Measurements from ENCODE around the gene ZBTB8OS.
A peak's percentile ranks its signal among the peaks of the same experiment; 100 is the strongest.
"Not testable (repeated sequence)": the region's sequence is repeated elsewhere in the genome, so short reads cannot be mapped to it uniquely, and the experiment has no call there.

Gene ZBTB8OS

GRCh38 chr1:32647308-32648134 is 2.8 kb downstream of the ZBTB8OS start:
- DNase-seq (ENCODE audit: low read depth), result no peak

GRCh38 chr1:32644426-32644825 is 5.9 kb downstream of the ZBTB8OS start:
- DNase-seq (ENCODE audit: low read depth), result no peak

- DNase-seq (ENCODE audit: low read depth), result not testable (repeated sequence)
These were observed 8.0 kb downstream of the ZBTB8OS start for GRCh38 chr1:32642292-32642827.

GRCh38 chr1:32639489-32640075 is 10.8 kb downstream of the ZBTB8OS start:
- DNase-seq (ENCODE audit: low read depth), result no peak

- no peak for DNase-seq (ENCODE audit: low read depth)
These were observed 13.3 kb downstream of the ZBTB8OS start for GRCh38 chr1:32636914-32637645.

GRCh38 chr1:32635508-32636277 is 14.7 kb downstream of the ZBTB8OS start:
- no peak for DNase-seq (ENCODE audit: low read depth)

GRCh38 chr1:32632829-32633228 is 17.5 kb downstream of the ZBTB8OS start:
- DNase-seq (ENCODE audit: low read depth), result no peak

GRCh38 chr1:32630173-32630572 is 20.2 kb downstream of the ZBTB8OS start:
- DNase-seq (ENCODE audit: low read depth), result not testable (repeated sequence)

- DNase-seq (ENCODE audit: low read depth), result no peak
These were observed 22.7 kb downstream of the ZBTB8OS start for GRCh38 chr1:32627596-32628162.

- DNase-seq (ENCODE audit: low read depth), result no peak
These were observed 24.2 kb downstream of the ZBTB8OS start for GRCh38 chr1:32626176-32626575.

- DNase-seq (ENCODE audit: low read depth), result no peak
These were observed 26.6 kb downstream of the ZBTB8OS start for GRCh38 chr1:32623775-32624174.

GRCh38 chr1:32622806-32623681 is 27.3 kb downstream of the ZBTB8OS start:
- DNase-seq (ENCODE audit: low read depth), result no peak

- no peak for DNase-seq (ENCODE audit: low read depth)
These were observed 28.1 kb downstream of the ZBTB8OS start for GRCh38 chr1:32622205-32622604.

GRCh38 chr1:32619701-32620485 is 30.5 kb downstream of the ZBTB8OS start:
- no peak for DNase-seq (ENCODE audit: low read depth)

GRCh38 chr1:32618673-32619221 is 31.6 kb downstream of the ZBTB8OS start:
- no peak for DNase-seq (ENCODE audit: low read depth)

GRCh38 chr1:32613472-32613871 is 36.9 kb downstream of the ZBTB8OS start:
- no peak for DNase-seq (ENCODE audit: low read depth)

- DNase-seq (ENCODE audit: low read depth), result peak; percentile 3
These were observed 38.0 kb downstream of the ZBTB8OS start for GRCh38 chr1:32612189-32612881.

GRCh38 chr1:32611859-32612188 is 38.5 kb downstream of the ZBTB8OS start:
- no peak for DNase-seq (ENCODE audit: low read depth)

GRCh38 chr1:32609180-32609579 is 41.2 kb downstream of the ZBTB8OS start:
- no peak for DNase-seq (ENCODE audit: low read depth)

Measured in activated T-helper 1 cell treated with Interleukin-2 at 50 U/mL for 16 hours (primary cell).